Loucy (cell line): ENCODE measurements around the gene HSPA12B.

ENCODE experiments used
- H2AFZ ChIP-seq: fragments of 200-600 bp; sonication (generic); 2 replicates; pipeline ENCODE4 v1.6.0; 2016; ENCODE audit warnings: antibody characterized with exemption, mild to moderate bottlenecking, low read length, moderate library complexity
- H3F3A ChIP-seq: fragments of 200-600 bp; 2 replicates; pipeline ENCODE4 v1.6.0; 2016; ENCODE audit warnings: antibody characterized with exemption, low read depth, mild to moderate bottlenecking
- H3K27me3 ChIP-seq: fragments of 200-600 bp; sonication (generic); 2 replicates; pipeline ENCODE4 v1.6.1; 2014; ENCODE audit warnings: low read length, mild to moderate bottlenecking; ENCODE audit not compliant: insufficient read depth, poor library complexity, severe bottlenecking
- H3K36me3 ChIP-seq: fragments of 200-600 bp; sonication (generic); 2 replicates; pipeline ENCODE4 v1.6.1; 2016; ENCODE audit warnings: low read length; ENCODE audit not compliant: insufficient read depth
- H3K4me1 ChIP-seq: fragments of 200-600 bp; sonication (generic); 2 replicates; pipeline ENCODE4 v1.5.1; 2014; ENCODE audit warnings: low read length, mild to moderate bottlenecking; ENCODE audit not compliant: insufficient read depth, poor library complexity, severe bottlenecking
- H3K4me2 ChIP-seq: fragments of 200-600 bp; sonication (generic); 2 replicates; pipeline ENCODE4 v1.6.0; 2014; ENCODE audit warnings: antibody characterized with exemption, low read length, low read depth, mild to moderate bottlenecking; ENCODE audit not compliant: poor library complexity, severe bottlenecking
- H3K4me3 ChIP-seq: fragments of 200-600 bp; sonication (generic); 2 replicates; pipeline ENCODE4 v1.5.1; 2014; ENCODE audit warnings: low read length, mild to moderate bottlenecking, mixed read lengths; ENCODE audit not compliant: poor library complexity, severe bottlenecking
- H3K79me2 ChIP-seq: fragments of 200-600 bp; sonication (generic); 2 replicates; pipeline ENCODE4 v1.6.1; 2014; ENCODE audit warnings: low read length; ENCODE audit not compliant: insufficient read depth
- H3K9ac ChIP-seq: fragments of 200-600 bp; sonication (generic); 2 replicates; pipeline ENCODE4 v1.6.0; 2014; ENCODE audit warnings: mild to moderate bottlenecking, low read depth, low read length, moderate library complexity; ENCODE audit not compliant: poor library complexity, severe bottlenecking
- H3K9me2 ChIP-seq: fragments of 200-600 bp; sonication (generic); replicated peaks from 2 replicates; pipeline ENCODE4 v1.6.1; 2016; ENCODE audit warnings: low read depth, low read length, mixed read lengths
- H3K9me3 ChIP-seq: fragments of 200-600 bp; sonication (generic); 2 replicates; pipeline ENCODE4 v1.6.1; 2014; ENCODE audit warnings: mild to moderate bottlenecking, antibody characterized with exemption, low read length, low read depth; ENCODE audit not compliant: insufficient read depth
- H4K20me1 ChIP-seq: fragments of 200-600 bp; sonication (generic); 2 replicates; pipeline ENCODE4 v1.6.0; 2014; ENCODE audit warnings: antibody characterized with exemption, low read length, mild to moderate bottlenecking; ENCODE audit not compliant: insufficient read depth, poor library complexity, severe bottlenecking
- EZH2phosphoT487 ChIP-seq: fragments of 200-600 bp; IDR thresholded peaks from 2 replicates; pipeline ENCODE4 v1.6.1; 2018; ENCODE audit warnings: antibody characterized with exemption, mild to moderate bottlenecking, moderate library complexity, borderline replicate concordance
- TF ChIP-seq, protein P1 (sequence below): fragments of 200-600 bp; sonication (generic); conservative IDR thresholded peaks from 2 replicates; pipeline ENCODE4 v1.5.1; 2014; ENCODE audit warnings: mild to moderate bottlenecking, antibody characterized with exemption, low read length

Gene HSPA12B

DNA sequence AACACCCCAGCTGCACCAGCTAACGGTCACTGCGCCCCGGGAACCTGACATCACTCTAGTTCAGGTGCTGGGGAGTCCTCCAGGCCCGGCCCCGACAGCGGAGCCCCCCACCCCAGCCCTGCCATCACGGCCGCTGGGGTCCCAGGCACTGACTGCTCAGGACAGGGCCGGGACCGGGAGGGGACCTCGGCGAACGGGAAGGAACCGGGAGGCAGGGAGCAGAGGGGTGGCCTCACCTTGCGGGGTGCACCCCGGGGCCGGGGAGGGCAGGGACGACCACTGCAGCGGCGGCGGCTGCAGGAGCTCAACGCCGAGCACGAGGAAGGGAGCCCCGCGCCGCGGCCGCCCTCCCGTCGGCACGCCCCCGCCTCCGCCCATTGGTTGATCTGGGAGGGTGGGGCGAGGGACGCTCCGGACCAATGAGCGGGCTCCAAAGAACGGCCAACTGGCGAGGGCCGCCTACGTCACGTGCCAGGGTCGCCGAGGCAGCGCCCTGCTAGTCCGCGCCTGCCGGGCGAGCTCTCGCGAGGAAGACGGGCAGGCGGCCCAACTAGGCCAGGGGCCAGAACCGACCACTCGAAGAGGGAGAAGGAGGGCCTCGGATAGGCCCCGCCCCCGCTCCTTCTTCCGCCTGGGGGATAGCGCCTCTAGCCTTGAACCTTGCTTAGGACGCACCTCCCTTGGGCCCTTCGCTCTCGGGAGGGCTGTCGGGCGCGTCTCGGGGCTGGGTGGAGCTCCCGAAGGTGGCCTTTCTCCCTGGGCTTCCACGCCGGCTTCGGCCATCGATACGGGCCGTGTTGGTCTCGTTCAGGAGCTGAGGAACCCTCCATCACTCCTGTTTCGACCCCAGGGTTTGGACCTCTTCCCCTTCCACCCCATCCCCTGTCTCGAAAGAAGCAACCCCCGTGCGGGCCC, 35.2 kb downstream of the HSPA12B start, which contains the start of gene ADISSP:
Gene ADISSP, minus strand, starts transcription at position 327 of the 915 bp plus-strand sequence. CDS start 7,653 bp downstream, outside the sequence.
- H3K4me3 ChIP-seq = peak within 1 kb of the TSS; percentile 81
- H3K36me3 ChIP-seq = no peaks in the 10 kb centered on the region
- TF ChIP-seq EZH2phosphoT487 = no peak
- TF ChIP-seq, protein P1, sequence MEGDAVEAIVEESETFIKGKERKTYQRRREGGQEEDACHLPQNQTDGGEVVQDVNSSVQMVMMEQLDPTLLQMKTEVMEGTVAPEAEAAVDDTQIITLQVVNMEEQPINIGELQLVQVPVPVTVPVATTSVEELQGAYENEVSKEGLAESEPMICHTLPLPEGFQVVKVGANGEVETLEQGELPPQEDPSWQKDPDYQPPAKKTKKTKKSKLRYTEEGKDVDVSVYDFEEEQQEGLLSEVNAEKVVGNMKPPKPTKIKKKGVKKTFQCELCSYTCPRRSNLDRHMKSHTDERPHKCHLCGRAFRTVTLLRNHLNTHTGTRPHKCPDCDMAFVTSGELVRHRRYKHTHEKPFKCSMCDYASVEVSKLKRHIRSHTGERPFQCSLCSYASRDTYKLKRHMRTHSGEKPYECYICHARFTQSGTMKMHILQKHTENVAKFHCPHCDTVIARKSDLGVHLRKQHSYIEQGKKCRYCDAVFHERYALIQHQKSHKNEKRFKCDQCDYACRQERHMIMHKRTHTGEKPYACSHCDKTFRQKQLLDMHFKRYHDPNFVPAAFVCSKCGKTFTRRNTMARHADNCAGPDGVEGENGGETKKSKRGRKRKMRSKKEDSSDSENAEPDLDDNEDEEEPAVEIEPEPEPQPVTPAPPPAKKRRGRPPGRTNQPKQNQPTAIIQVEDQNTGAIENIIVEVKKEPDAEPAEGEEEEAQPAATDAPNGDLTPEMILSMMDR = no peak; the same call in 1 of the 2 replicates
- peak within 1 kb of the TSS; percentile 99 for H3K4me2 ChIP-seq
- H3K9me3 ChIP-seq = no peaks in the 10 kb centered on the region
- H3K79me2 ChIP-seq = peaks cover 14% of the 10 kb centered on the region; the same call in 1 of the 2 replicates
- H3K9ac ChIP-seq = peak within 1 kb of the TSS; percentile 87
- H2AFZ ChIP-seq = peak within 1 kb of the TSS; percentile 96
- no peaks in the 10 kb centered on the region for H3K9me2 ChIP-seq
- peaks cover 40% of the 10 kb centered on the region for H3K4me1 ChIP-seq
- H4K20me1 ChIP-seq = no peaks in the 10 kb centered on the region
- H3F3A ChIP-seq = no peaks in the 10 kb centered on the region
- H3K27me3 ChIP-seq = no peaks in the 10 kb centered on the region

DNA sequence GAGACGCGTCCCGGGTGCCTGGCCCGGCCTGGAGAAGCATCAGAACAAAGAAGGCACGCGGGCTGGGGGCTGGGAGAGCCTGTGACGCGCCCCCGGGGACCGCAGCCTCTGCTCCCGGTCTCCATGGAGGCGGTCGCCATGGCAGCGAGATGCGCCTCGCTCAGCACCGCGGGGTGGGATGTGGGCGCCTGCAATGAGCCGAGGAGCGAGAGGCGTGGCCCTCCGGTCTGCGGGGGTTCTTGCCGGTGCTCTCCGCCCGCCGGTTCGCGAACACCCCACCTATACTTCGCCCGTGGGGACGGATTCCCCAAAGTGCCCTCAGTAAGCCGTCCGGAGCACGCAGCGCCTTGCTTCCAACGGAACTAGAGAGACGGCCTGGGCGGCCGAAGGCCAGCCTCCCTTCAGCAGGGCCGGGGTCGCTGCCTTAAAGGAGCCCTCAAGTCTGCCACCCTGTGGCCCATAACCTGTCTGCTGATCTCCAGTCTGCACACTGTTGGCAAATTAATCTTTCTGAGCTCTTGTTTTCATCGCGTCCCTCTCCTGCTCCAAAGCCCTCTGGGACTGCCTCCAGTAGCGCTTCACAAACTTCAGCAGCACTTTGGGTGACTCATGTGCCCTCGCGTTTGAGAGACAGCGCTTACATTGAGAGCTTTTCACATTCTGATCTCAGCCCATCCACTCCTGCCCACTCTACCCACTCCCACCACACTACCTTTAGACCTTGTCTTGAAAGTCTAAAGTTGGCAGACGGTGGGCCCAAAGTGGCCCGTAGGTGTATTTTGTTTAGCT, 36.1 kb downstream of the HSPA12B start:
- H2AFZ ChIP-seq = peak overlapping the region; percentile 91

DNA sequence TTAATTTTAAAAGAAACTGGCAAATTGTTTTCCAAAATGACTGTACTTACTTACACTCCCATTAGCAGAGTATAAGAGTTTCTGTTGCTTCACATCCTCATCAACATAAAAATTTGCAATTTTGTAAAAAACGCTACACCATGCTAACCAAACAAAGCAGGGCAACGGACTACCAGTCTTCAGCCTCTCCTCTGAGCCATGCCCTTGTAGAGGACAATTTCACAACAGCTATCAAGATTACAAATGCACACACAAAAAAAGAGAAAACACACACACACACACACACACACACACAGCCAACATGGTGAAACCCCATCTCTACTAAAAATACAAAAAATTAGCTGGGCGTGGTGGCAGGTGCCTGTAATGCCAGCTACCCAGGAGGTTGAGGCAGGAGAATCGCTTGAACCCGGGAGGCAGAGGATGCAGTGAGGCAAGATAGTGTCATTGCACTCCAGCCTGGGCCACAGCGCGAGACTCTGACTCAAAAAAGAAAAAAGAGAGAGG, 39.1 kb downstream of the HSPA12B start:
- H4K20me1 ChIP-seq = no peaks in the 10 kb centered on the region
- H2AFZ ChIP-seq = no peak overlapping the region
- no peak overlapping the region for H3K9ac ChIP-seq
- H3K9me2 ChIP-seq = no peaks in the 10 kb centered on the region
- H3K79me2 ChIP-seq = peaks cover 9% of the 10 kb centered on the region; the same call in 1 of the 2 replicates
- TF ChIP-seq EZH2phosphoT487 = no peak
- TF ChIP-seq, protein P1 = no peak
- no peaks in the 10 kb centered on the region for H3K9me3 ChIP-seq
- H3K4me3 ChIP-seq = no peak overlapping the region
- no peaks in the 10 kb centered on the region for H3F3A ChIP-seq
- H3K4me2 ChIP-seq = no peak overlapping the region
- no peaks in the 10 kb centered on the region for H3K36me3 ChIP-seq
- peaks cover 21% of the 10 kb centered on the region for H3K4me1 ChIP-seq
- H3K27me3 ChIP-seq = no peaks in the 10 kb centered on the region

More for the DNA sequence above, 36.1 kb downstream of the HSPA12B start:
- no peaks in the 10 kb centered on the region for H3F3A ChIP-seq
- peaks cover 40% of the 10 kb centered on the region for H3K4me1 ChIP-seq
- H3K79me2 ChIP-seq = peaks cover 14% of the 10 kb centered on the region; the same call in 1 of the 2 replicates
- H3K4me2 ChIP-seq = peak overlapping the region; percentile 99
- H3K36me3 ChIP-seq = no peaks in the 10 kb centered on the region
- no peaks in the 10 kb centered on the region for H4K20me1 ChIP-seq
- H3K9me2 ChIP-seq = no peaks in the 10 kb centered on the region
- TF ChIP-seq, protein P1 = peak; percentile 70
- no peak for TF ChIP-seq EZH2phosphoT487
- no peaks in the 10 kb centered on the region for H3K9me3 ChIP-seq
- no peaks in the 10 kb centered on the region for H3K27me3 ChIP-seq
- H3K9ac ChIP-seq = peak overlapping the region; percentile 87
- H3K4me3 ChIP-seq = peak overlapping the region; percentile 81
